Activated CD4-positive, alpha-beta T cell treated with anti-CD3 and anti-CD28 coated beads, Interleukin-2, amount 50 U/mL, for 4 hours (primary cell): Measurements from ENCODE around the gene ASB4.
"Not testable (repeated sequence)": the region's sequence is repeated elsewhere in the genome, so short reads cannot be mapped to it uniquely, and the experiment has no call there.

Experiments
- DNase-seq, 2 experiments: peaks; one replicate each; pipeline ENCODE4 v3.0.0-alpha.2; 2020

The ASB4 gene

GRCh38 chr7:95527776-95528250 lies 42.1 kb downstream of the ASB4 start:
- DNase-seq = no peak

- no peak for DNase-seq
Measured at GRCh38 chr7:95529701-95530100, 44.0 kb downstream of the ASB4 start.

DNA sequence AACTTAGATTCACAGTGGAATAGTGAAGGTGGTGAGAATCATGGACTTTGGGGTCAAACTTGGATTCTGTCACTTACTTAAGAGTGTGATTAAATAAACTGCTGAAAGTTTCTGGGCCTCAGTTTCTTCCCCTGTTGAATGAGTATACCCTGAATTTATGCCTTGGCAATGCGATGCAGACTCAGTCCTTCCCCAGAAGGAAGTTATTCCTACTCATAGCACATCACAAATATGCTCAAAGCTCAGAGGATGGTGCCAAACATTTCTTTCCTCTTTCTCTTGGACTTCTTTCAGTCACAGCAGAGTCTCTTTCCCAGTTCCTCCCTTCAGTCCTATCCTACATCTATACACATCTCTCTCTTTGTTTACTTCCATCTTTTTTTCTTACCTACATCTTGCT lies 45.1 kb downstream of the ASB4 start:
- DNase-seq = no peak

- DNase-seq = no peak
Measured at GRCh38 chr7:95531605-95532219, 46.0 kb downstream of the ASB4 start.

GRCh38 chr7:95534796-95535195 lies 49.1 kb downstream of the ASB4 start:
- no peak for DNase-seq

DNA sequence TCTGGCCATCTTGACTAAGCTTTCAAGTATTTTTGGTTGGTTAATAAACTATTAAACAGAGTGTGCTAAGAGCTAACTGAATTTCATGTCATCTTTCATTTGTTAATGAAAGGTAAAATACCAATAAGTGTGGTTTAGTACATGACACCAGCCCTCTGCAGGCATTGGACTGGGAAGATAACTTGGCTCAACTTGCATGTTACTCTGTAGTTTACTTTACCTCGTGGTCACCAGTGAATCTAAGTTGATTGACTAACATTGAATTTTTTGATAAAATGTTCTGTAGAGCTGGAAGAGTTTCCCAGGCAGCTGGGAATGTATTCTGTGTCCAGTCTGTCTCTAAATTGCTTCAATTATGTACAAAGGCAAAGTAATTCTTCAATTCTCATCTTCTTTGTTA lies 49.9 kb downstream of the ASB4 start:
- no peak for DNase-seq

DNA sequence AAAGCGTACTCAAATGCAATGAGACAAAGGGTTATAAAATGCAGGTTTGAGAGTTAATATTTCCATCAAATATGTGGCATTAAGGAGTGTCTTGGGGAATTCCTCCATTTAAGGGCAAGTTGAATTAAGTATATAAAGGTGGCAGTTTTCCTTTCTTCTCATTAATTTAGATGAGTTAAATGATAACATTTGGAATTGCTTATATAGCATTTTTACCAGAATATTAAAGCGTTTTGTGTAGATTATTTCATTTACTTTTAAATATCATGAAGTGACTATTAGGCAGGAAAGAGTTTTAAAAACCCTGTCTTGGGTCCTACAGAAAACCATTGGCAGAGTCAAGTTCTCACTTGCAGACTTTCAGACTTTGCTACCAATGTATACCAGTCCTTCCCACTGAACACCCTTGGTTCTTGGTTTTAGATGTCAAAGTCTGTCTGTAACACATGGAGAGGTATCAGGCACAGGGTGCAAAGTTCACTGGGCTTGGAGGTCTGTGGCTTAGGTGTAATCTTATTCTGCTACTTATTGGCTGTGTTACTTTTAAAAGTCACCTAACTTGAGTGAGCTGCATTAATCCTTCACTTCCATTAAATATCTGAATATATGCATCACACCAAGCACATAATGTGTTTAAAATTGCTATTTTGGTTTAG lies 51.0 kb downstream of the ASB4 start:
- DNase-seq = no peak

DNA sequence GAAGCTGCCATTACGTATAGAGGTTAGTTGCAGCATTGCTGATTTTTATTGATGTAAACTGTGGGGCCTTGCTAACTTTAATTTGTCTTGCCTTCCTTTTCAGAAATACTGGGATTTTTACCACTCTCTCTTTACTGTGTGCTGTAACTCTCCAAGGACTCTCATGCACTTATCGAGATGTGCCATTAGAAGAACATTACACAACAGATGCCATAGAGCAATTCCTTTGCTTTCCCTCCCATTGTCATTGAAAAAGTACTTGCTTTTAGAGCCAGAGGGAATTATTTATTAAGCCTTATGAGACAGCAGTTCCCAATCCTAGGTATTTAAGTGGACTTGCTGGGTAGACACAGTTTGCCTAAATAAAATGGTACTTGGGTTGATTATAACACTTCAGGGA lies 51.7 kb downstream of the ASB4 start:
- no peak for DNase-seq

GRCh38 chr7:95539426-95539825 lies 53.7 kb downstream of the ASB4 start:
- no peak for DNase-seq

DNA sequence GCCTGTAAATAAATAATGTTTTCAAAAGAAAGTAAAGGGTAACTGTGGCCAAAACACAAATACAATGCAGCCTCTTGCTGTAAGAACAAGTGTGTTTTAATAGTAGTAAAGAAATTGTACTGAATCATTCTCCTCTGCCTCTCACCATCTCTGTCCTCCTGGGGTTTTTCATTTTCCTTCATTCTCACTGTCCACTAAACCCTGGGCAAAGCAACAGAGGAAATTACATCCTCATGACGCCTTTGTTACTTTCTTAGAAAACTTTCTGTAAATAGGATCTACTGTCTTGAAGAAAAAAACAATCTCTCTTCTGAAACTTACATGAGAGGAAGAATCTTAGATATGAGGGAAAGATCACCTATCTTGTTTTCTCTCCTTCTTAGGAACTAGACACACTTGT lies 54.6 kb downstream of the ASB4 start:
- DNase-seq = no peak

GRCh38 chr7:95543312-95543711 lies 57.6 kb downstream of the ASB4 start:
- DNase-seq = no peak

DNA sequence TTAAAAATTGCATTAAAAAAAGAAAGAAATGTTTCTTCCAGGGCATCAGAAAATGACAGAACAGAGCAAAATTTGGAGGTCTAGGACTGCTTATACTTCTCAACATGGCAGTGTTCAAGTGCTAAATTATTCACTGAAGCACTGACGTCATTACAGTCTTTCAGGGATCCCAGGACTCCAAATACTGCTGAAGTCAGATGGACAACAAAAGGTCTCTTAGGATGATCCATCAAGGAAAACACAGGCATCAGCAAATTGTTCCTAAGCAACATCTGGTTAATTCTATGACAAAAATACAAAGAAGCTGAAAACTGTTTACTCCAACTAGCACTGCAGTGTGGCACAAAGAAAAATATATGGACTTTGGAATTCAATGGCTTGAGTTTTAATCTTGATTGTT lies 58.4 kb downstream of the ASB4 start:
- no peak for DNase-seq

GRCh38 chr7:95545007-95545615 lies 59.4 kb downstream of the ASB4 start:
- DNase-seq = no peak

DNA sequence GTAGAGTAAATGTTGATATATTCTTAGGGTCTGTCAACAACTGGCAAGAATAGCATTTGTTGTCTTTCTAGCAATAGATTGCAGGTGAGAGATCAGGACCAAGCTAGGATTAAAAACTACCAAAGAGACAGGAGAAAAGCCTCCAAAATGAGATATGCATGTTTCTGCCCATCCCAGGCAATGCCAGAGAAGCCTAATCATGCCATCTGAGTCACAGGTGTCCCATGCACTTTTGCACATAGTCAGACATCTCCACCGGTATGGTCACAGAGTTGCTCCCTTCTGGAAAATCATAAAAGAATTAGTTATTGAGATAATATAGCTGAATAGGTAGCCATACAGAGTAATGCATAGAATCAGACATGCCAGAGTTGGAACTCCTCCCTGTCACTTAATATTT lies 59.9 kb downstream of the ASB4 start:
- DNase-seq = no peak

DNA sequence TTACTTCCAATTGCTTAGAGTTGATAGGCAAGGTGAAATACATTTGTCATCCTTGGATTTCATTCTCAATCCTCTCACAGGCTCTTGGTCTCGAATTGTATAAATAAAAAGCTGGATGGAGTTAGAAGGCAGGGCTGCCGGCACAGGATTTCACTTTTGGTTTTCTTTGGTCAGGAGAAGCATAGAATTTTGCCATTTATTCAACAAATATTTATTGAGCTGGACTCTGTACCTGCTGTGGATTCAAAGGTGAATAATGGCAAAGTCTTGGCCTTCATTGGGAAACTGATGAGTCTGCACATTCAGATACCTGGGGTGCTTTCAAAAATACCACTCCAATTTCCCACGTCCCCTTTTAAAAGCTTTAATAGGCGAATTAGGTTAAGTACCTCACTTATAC lies 60.9 kb downstream of the ASB4 start:
- DNase-seq = no peak

DNA sequence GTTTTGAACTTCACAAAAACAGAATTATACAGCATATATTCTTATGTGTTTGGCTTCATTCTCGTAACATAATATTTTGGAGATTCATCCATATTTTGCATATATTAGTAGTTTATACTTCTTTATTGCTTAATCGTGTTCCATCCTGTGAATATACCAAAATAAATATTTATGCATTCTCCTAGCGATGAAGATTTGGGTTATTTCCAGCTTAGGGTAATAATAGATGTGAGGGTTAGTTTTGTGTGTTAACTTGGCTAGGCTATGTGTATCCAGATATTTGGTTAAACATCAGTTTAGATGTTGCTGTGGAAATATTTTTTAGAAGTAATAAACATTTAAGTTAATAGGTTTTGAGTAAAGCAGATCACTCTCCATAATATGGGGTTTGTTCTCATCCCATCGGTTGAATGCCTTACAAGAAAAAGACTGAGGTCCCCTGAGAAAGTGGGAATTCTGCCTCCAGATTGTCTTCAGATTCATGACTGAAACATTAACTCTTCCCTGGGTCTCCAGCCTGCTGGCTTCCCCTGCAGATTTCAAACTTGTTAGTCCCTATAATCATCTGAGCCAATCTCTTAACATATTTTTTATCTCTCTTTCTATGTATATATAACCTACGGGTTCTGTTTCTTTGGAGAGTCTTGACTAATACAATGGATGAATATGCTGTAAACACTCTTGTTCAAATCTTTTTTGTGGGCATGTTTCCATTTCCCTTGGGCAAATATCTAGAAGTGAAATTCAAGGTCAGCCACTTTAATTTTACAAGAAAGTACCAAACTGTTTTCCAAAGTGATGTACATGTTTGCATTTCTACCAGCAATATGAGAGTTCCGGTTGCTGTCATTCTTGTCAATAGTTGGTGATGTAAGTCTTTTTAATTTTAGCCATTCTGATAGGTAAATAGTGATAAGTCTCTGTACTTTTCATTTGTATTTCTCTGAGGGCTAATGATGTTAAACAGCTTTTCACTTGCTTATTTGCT lies 61.9 kb downstream of the ASB4 start:
- no peak for DNase-seq

DNA sequence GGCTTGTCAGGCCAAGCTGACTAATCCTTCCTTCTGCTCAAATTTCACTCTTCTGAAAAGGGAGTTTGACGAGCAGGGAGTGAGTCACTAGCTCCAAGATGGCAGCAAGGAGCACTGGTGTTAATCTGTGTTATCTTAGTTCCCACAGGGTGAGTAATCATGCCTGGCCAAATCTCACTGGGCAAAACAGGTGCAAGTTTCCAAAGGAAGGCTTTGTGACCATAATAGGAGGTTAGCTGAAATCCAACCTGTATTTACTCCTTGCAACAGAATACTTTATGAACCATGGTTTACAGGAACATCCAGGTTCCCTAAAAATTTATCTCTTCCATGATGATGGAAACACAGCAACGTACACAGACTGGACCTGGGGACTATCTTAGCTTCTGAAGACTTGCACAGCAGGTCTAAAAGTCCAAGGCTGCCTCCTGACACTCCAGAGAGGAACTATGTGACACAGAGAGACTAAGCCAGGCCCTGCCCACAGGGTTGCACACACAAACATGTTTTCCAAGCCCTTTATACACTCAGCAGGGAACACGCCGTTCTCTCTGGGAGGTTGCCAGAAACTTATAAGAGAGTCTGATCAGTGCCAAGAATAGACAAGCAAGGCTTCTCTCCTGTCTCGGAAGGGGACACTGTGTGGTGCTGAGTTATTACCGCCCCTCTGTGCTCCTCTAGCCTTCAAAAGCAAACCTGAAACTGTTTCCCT lies 64.2 kb downstream of the ASB4 start:
- DNase-seq = no peak

- DNase-seq = no peak
Measured at GRCh38 chr7:95550546-95550945, 64.8 kb downstream of the ASB4 start.

- DNase-seq = not testable (repeated sequence)
Measured at GRCh38 chr7:95552010-95552926, 66.5 kb downstream of the ASB4 start.

GRCh38 chr7:95553939-95554338 lies 68.2 kb downstream of the ASB4 start:
- DNase-seq = no peak

DNA sequence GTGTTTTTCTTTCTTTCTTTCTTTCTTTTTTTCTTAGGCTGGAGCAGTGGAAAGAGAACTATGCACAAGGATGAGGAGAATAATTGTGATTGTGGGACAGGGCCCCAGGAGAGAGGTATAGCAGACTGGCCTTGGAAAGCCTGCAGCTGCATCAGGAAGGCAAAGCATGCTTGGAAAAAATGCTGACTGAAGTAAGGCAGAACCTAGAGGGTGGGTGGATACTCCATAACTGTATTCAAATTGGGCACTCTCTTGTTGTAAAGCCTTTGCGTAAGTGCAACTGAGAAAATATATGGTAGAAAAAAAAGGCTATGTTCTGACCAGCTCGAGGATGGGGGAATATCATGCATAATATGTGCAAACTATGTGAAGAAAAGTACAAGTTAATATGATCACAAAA lies 71.0 kb downstream of the ASB4 start:
- DNase-seq = no peak
